ENCODE measurements around the gene SPATA6L.

The SPATA6L gene

DNA sequence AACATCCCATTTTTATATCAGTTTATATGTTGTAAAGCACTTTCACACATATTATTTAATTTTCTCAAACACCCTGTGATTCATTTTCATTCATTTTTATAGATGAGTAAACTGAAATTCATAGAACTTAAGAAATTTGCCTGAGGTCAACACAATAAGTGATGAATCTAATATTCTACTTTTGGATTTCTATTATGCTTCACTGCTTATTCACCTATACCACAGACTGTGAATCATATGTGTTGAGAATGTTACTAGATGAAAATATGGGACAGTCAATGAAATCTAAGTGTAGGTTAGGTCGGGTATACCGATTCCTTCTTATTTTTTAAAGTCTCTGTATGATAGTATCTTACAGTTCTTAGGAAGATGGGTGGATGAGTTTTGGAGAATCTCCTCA is 37.8 kb upstream of the SPATA6L start:
- TF ChIP-seq, protein P1, sequence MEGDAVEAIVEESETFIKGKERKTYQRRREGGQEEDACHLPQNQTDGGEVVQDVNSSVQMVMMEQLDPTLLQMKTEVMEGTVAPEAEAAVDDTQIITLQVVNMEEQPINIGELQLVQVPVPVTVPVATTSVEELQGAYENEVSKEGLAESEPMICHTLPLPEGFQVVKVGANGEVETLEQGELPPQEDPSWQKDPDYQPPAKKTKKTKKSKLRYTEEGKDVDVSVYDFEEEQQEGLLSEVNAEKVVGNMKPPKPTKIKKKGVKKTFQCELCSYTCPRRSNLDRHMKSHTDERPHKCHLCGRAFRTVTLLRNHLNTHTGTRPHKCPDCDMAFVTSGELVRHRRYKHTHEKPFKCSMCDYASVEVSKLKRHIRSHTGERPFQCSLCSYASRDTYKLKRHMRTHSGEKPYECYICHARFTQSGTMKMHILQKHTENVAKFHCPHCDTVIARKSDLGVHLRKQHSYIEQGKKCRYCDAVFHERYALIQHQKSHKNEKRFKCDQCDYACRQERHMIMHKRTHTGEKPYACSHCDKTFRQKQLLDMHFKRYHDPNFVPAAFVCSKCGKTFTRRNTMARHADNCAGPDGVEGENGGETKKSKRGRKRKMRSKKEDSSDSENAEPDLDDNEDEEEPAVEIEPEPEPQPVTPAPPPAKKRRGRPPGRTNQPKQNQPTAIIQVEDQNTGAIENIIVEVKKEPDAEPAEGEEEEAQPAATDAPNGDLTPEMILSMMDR (IDR thresholded peaks at IDR 0.05; ENCODE audit: low read length): no peak
- TF ChIP-seq EZH2 (IDR thresholded peaks at IDR 0.05; ENCODE audit: borderline replicate concordance, low read length): no peak
- Histone ChIP-seq H3K4me1 (ENCODE audit: insufficient read depth, low read length, severe bottlenecking) (no peaks in the 10 kb centered on the region), H3K27ac (ENCODE audit: low read depth, low read length, poor library complexity, severe bottlenecking) (no peak overlapping the region), H3K36me3 (ENCODE audit: insufficient read depth, low read length) (peaks cover 69% of the 10 kb centered on the region), H4K20me1 (ENCODE audit: insufficient read depth, low read length) (no peaks in the 10 kb centered on the region), H3K9me2 (ENCODE audit: low read depth, low read length) (no peaks in the 10 kb centered on the region), H3K4me2 (ENCODE audit: low read length) (no peak overlapping the region), H3K9ac (ENCODE audit: low read length) (no peak overlapping the region), H3K27me3 (ENCODE audit: insufficient read depth, low read length) (no peaks in the 10 kb centered on the region), H3F3A (ENCODE audit: insufficient read depth, low read length) (no peaks in the 10 kb centered on the region), H3K9me3 (ENCODE audit: low read length) (no peaks in the 10 kb centered on the region), H3K79me2 (ENCODE audit: insufficient read depth, low read length) (no peaks in the 10 kb centered on the region), H2AFZ (ENCODE audit: low read length) (no peak overlapping the region), H3K4me3 (ENCODE audit: low read depth, low read length, poor library complexity, severe bottlenecking) (no peak overlapping the region)

DNA sequence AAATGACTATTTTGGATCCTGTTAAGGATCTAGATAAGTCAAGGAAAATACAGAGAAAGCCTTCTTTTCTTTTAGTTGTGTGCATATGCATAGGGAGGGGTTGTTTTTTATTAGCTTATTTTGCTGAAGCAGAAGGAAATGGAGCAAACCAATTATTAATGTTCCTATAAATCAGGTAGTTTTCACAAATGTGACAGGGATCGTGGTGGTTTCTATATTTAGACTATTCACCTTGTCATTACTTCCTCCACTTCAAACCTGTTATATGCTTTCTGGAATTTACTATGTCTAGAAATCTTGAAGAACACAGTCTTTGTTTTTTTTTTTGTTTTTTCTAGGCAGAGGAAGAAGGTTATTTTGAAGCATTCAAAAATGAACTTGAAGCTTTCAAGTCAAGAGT is 35.2 kb upstream of the SPATA6L start:
- H3K9ac ChIP-seq (ENCODE audit: low read length): no peak overlapping the region
- H3K27ac ChIP-seq (ENCODE audit: low read depth, low read length, poor library complexity, severe bottlenecking): no peak overlapping the region
- H3K27me3 ChIP-seq (ENCODE audit: insufficient read depth, low read length): no peaks in the 10 kb centered on the region
- H4K20me1 ChIP-seq (ENCODE audit: insufficient read depth, low read length): no peaks in the 10 kb centered on the region
- no peaks in the 10 kb centered on the region for H3F3A ChIP-seq (ENCODE audit: insufficient read depth, low read length)
- no peaks in the 10 kb centered on the region for H3K9me3 ChIP-seq (ENCODE audit: low read length)
- no peak overlapping the region for H2AFZ ChIP-seq (ENCODE audit: low read length)
- H3K36me3 ChIP-seq (ENCODE audit: insufficient read depth, low read length): peaks cover 75% of the 10 kb centered on the region
- H3K4me3 ChIP-seq (ENCODE audit: low read depth, low read length, poor library complexity, severe bottlenecking): no peak overlapping the region
- TF ChIP-seq, protein P1 (IDR thresholded peaks at IDR 0.05; ENCODE audit: low read length): no peak
- no peak for TF ChIP-seq EZH2 (IDR thresholded peaks at IDR 0.05; ENCODE audit: borderline replicate concordance, low read length)
- H3K4me2 ChIP-seq (ENCODE audit: low read length): no peak overlapping the region
- H3K9me2 ChIP-seq (ENCODE audit: low read depth, low read length): no peaks in the 10 kb centered on the region
- H3K4me1 ChIP-seq (ENCODE audit: insufficient read depth, low read length, severe bottlenecking): no peaks in the 10 kb centered on the region
- H3K79me2 ChIP-seq (ENCODE audit: insufficient read depth, low read length): no peaks in the 10 kb centered on the region

DNA sequence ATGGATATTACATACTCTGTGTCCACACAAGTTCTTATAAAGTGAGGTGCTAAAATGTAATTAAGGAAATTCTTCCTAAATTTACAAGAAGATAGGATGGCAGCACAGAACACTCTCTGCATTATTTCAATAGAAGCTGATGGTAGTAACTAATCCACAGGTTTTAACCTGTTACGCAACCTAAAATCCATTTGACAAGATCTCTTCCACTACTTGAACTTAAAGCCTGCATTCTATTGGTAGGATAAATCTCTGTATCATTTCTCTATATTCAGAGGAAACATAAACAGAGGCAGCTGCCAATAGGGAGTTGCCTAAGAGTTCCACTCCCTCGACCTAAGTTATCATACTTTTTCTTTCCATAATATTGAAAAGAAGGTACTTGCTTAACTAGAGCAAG is 34.7 kb upstream of the SPATA6L start:
- Histone ChIP-seq H3K27ac (ENCODE audit: low read depth, low read length, poor library complexity, severe bottlenecking) (no peak overlapping the region), H3K4me3 (ENCODE audit: low read depth, low read length, poor library complexity, severe bottlenecking) (no peak overlapping the region), H3K36me3 (ENCODE audit: insufficient read depth, low read length) (peaks cover 73% of the 10 kb centered on the region), H3K9ac (ENCODE audit: low read length) (no peak overlapping the region), H3F3A (ENCODE audit: insufficient read depth, low read length) (no peaks in the 10 kb centered on the region), H2AFZ (ENCODE audit: low read length) (no peak overlapping the region), H3K27me3 (ENCODE audit: insufficient read depth, low read length) (no peaks in the 10 kb centered on the region), H3K79me2 (ENCODE audit: insufficient read depth, low read length) (no peaks in the 10 kb centered on the region), H3K4me1 (ENCODE audit: insufficient read depth, low read length, severe bottlenecking) (no peaks in the 10 kb centered on the region), H3K4me2 (ENCODE audit: low read length) (no peak overlapping the region), H3K9me2 (ENCODE audit: low read depth, low read length) (no peaks in the 10 kb centered on the region), H4K20me1 (ENCODE audit: insufficient read depth, low read length) (no peaks in the 10 kb centered on the region), H3K9me3 (ENCODE audit: low read length) (no peaks in the 10 kb centered on the region)
- TF ChIP-seq, protein P1 (IDR thresholded peaks at IDR 0.05; ENCODE audit: low read length): no peak
- TF ChIP-seq EZH2 (IDR thresholded peaks at IDR 0.05; ENCODE audit: borderline replicate concordance, low read length): no peak
